NCI-H1694 treated with DMSO at 0.1 percent for 48 hours (cell line): ENCODE results near the gene DNAH11.

Source experiments
- DNase-seq: peaks from one replicate; lab custom pipeline; 2025; lab: John Stamatoyannopoulos, UW

DNAH11 gene

GRCh38 chr7:21887353-21887752 lies 344.5 kb downstream of the DNAH11 start:
- DNase-seq = no peak

GRCh38 chr7:21887779-21888178 lies 344.9 kb downstream of the DNAH11 start:
- DNase-seq = no peak

- no peak for DNase-seq
Measured at GRCh38 chr7:21891291-21891690, 348.5 kb downstream of the DNAH11 start.

- DNase-seq = no peak
Measured at GRCh38 chr7:21893401-21893800, 350.6 kb downstream of the DNAH11 start.

- DNase-seq = no peak
Measured at GRCh38 chr7:21898265-21898930, 355.6 kb downstream of the DNAH11 start.

GRCh38 chr7:21902240-21902639 lies 359.4 kb downstream of the DNAH11 start:
- DNase-seq = no peak

GRCh38 chr7:21903020-21903786 lies 360.4 kb downstream of the DNAH11 start:
- no peak for DNase-seq

- DNase-seq = no peak
Measured at GRCh38 chr7:21908746-21909145, 365.9 kb downstream of the DNAH11 start.

- DNase-seq = no peak
Measured at GRCh38 chr7:21910253-21910652, 367.4 kb downstream of the DNAH11 start.

- no peak for DNase-seq
Measured at GRCh38 chr7:21911341-21911875, 368.6 kb downstream of the DNAH11 start.

GRCh38 chr7:21912305-21912704 lies 369.5 kb downstream of the DNAH11 start:
- DNase-seq = no peak

GRCh38 chr7:21912931-21913780 lies 370.3 kb downstream of the DNAH11 start:
- DNase-seq = no peak

- DNase-seq = no peak
Measured at GRCh38 chr7:21914671-21915070, 371.8 kb downstream of the DNAH11 start.

- DNase-seq = no peak
Measured at GRCh38 chr7:21915140-21915539, 372.3 kb downstream of the DNAH11 start.

- no peak for DNase-seq
Measured at GRCh38 chr7:21916176-21916575, 373.3 kb downstream of the DNAH11 start.

GRCh38 chr7:21916629-21917028 lies 373.8 kb downstream of the DNAH11 start:
- DNase-seq = no peak

- DNase-seq = no peak
Measured at GRCh38 chr7:21918216-21918615, 375.4 kb downstream of the DNAH11 start.

- DNase-seq = no peak
Measured at GRCh38 chr7:21920936-21921335, 378.1 kb downstream of the DNAH11 start.

GRCh38 chr7:21922605-21923004 lies 379.8 kb downstream of the DNAH11 start:
- no peak for DNase-seq

GRCh38 chr7:21923658-21924057 lies 380.8 kb downstream of the DNAH11 start:
- no peak for DNase-seq

- DNase-seq = no peak
Measured at GRCh38 chr7:21926448-21926847, 383.6 kb downstream of the DNAH11 start.

- DNase-seq = no peak
Measured at GRCh38 chr7:21927693-21928092, 384.9 kb downstream of the DNAH11 start.
